CD4-positive, alpha-beta T cell treated with Interleukin-15 for 4 hours (primary cell): ENCODE results near the gene MINAR2.

Experiments used
- DNase-seq: peaks from one replicate; pipeline ENCODE4 v3.0.0-alpha.2; 2020; ENCODE audit warnings: low spot score

Gene MINAR2

GRCh38 chr5:129771058-129771838 is 23.4 kb downstream of the MINAR2 start:
- DNase-seq = peak; percentile 46

GRCh38 chr5:129773376-129773775 is 25.5 kb downstream of the MINAR2 start:
- DNase-seq = no peak

- no peak for DNase-seq
These were observed 33.7 kb downstream of the MINAR2 start for GRCh38 chr5:129781594-129781993.

DNA sequence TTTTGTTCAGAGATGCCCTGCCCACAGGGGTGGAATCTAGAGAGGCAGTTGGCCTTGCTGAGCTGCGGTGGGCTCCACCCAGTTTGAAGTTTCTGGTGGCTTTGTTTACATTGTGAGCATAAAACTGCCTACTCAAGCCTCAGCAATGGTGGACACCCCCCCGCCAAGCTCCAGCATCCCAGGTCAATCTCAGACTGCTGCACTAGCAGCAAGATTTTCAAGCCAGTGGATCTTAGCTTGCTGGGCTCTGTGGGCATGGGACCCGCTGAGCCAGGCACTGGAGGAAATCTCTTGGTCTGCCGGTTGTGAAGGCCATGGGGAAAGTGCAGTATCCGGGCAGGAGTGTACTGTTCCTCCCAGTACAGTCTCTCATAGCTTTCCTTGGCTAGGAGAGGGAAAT is 55.5 kb downstream of the MINAR2 start:
- DNase-seq = no peak

DNA sequence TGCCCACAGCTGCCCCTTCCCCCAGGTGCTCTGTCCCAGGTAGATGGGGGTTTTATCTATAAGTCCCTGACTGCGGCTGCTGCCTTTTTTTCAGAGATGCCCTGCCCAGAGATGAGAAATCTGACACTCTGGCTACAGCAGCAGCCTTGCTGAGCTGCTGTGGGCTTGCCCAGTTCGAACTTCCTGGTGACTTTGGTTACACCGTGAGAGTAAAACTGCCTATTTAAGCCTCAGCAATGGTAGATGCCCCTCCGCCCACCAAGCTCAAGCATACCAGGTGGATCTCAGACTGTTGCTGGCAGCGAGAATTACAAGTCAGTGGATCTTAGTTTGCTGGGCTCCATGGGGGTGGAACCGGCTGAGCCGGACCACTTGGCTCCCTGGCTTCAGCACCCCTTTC is 56.8 kb downstream of the MINAR2 start:
- no peak for DNase-seq

DNA sequence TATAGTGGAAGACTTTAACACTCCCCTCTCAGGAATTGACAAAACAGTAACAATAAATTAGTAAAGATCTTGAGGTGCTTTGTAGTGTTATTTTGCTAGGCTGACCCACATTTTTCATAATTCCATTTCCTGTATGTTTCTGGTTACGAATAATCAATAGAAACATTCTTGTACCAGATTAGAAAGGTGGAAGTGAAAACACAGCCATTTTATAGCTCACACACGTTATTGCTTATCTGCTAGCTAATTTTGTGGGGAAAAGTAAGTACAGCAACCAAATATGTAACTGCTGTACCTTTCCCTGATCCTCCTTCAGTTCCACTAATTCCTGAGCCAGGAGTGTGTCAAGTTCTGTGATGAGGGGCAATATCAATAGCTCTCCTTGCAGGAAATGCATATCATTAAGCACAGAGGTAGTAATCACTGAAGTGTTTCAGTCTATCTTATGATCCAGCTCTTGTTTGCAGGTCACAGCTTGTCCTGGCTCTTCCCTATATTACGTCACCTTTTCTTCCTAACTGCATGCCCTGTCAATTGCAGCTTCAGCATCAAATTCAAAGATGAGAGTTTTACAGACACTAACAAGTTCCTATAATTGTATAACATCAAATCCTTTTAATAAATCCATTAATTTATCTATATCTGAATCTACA is 59.4 kb downstream of the MINAR2 start:
- no peak for DNase-seq
